HepG2 (cell line): Measurements from ENCODE around the gene PSEN2. TPM values are rescaled to one million over a fixed set of nuclear protein-coding genes. Genes with fewer than 3 reads are reported as not detected.

ENCODE experiments used
- ATF7-NPFF ChIP-seq: sonication (generic); formaldehyde crosslinking; IDR thresholded peaks from 2 replicates; pipeline ENCODE4 v1.8.1; 2023; ENCODE audit warnings: mild to moderate bottlenecking, low read depth, missing genetic modification reagents, moderate library complexity
- DNMT1 ChIP-seq: sonication (generic); formaldehyde crosslinking; IDR thresholded peaks from 2 replicates; pipeline ENCODE4 v1.5.1; 2020; ENCODE audit warnings: mild to moderate bottlenecking, missing genetic modification reagents
- FOXK1 ChIP-seq: sonication (generic); formaldehyde crosslinking; IDR thresholded peaks from 2 replicates; pipeline ENCODE4 v1.4.0; 2020; ENCODE audit warnings: low read depth, missing genetic modification reagents, borderline replicate concordance
- IKZF1 ChIP-seq: fragments of 450-650 bp; IDR thresholded peaks from 2 replicates; pipeline ENCODE4 v1.7.1; 2016
- MEIS2 ChIP-seq: sonication (generic); formaldehyde crosslinking; IDR thresholded peaks from 2 replicates; pipeline ENCODE4 v1.9.0; 2021; ENCODE audit warnings: mild to moderate bottlenecking, missing genetic modification reagents
- PHF8 ChIP-seq: sonication (generic); formaldehyde crosslinking; IDR thresholded peaks from 2 replicates; pipeline ENCODE4 v1.5.0; 2020; ENCODE audit warnings: missing genetic modification reagents
- RORA ChIP-seq: sonication (generic); formaldehyde crosslinking; IDR thresholded peaks from 2 replicates; pipeline ENCODE4 v1.5.0; 2020; ENCODE audit warnings: mild to moderate bottlenecking, missing genetic modification reagents, moderate library complexity
- SNAI1 ChIP-seq: sonication (generic); formaldehyde crosslinking; IDR thresholded peaks from 2 replicates; pipeline ENCODE4 v1.5.0; 2020; ENCODE audit warnings: mild to moderate bottlenecking, missing genetic modification reagents, borderline replicate concordance
- TAF15 ChIP-seq: fragments of 200-400 bp; formaldehyde crosslinking; IDR thresholded peaks from one replicate; pipeline ENCODE4 v1.6.1; 2018; ENCODE audit warnings: mild to moderate bottlenecking, low read depth, low read length; ENCODE audit not compliant: poor library complexity, severe bottlenecking
- ZBTB20 ChIP-seq: sonication (generic); formaldehyde crosslinking; IDR thresholded peaks from 2 replicates; pipeline ENCODE4 v1.8.1; 2023; ENCODE audit warnings: missing genetic modification reagents, low read depth, mild to moderate bottlenecking, borderline replicate concordance
- ZNF329 ChIP-seq: sonication (generic); formaldehyde crosslinking; IDR thresholded peaks from 2 replicates; pipeline ENCODE4 v1.9.0; 2021; ENCODE audit warnings: low read depth, mild to moderate bottlenecking, missing genetic modification reagents
- ZNF792 ChIP-seq: IDR thresholded peaks from 2 replicates; pipeline ENCODE4 v1.6.1; 2016
- ZSCAN29 ChIP-seq: sonication (generic); formaldehyde crosslinking; conservative IDR thresholded peaks from 2 replicates; pipeline ENCODE4 v1.4.0; 2020; ENCODE audit warnings: mild to moderate bottlenecking, missing genetic modification reagents
- polyA plus RNA-seq, 8 experiments: library from polyadenylated mRNA; depleted of rRNA in 3 of 8; stranded (reverse) in 7 of 8; unstranded in 1 of 8; fragments of >200 nt; fragmentation: Illumina TruSeq in 4 of 8; extraction: Trizol in 4 of 8; gene quantifications; 2 replicates each; pipeline versions ENCODE4 v1.2.1 to v1.2.3, GENCODE V29; 2011 to 2016; ENCODE audit warnings: low read depth in 4 of 8, missing spikeins in 1 of 8, mixed read lengths in 1 of 8; ENCODE audit not compliant: insufficient read depth in 1 of 8
- total RNA-seq, 5 experiments: library from RNA; depleted of rRNA; stranded (reverse); fragments of >200 nt; fragmentation: Illumina TruSeq; extraction: Trizol; gene quantifications; 2 replicates each; pipeline ENCODE4 v1.2.3, GENCODE V29; 2016; ENCODE audit warnings: low read depth in 1 of 5
- TF ChIP-seq, protein P1 (sequence below): IDR thresholded peaks from 2 replicates; pipeline ENCODE4 v1.6.1; 2016; ENCODE audit warnings: low read depth
- TF ChIP-seq, protein P2 (sequence below): sonication (generic); formaldehyde crosslinking; IDR thresholded peaks from 2 replicates; pipeline ENCODE4 v1.4.0; 2020; ENCODE audit warnings: missing genetic modification reagents
- TF ChIP-seq, protein P3 (sequence below): sonication (generic); formaldehyde crosslinking; IDR thresholded peaks from 2 replicates; pipeline ENCODE4 v1.4.0; 2020; ENCODE audit warnings: mild to moderate bottlenecking, missing genetic modification reagents
- TF ChIP-seq, protein P4 (sequence below): sonication (generic); formaldehyde crosslinking; IDR thresholded peaks from 2 replicates; pipeline ENCODE4 v1.8.1; 2023; ENCODE audit warnings: mild to moderate bottlenecking, missing genetic modification reagents

PSEN2 gene
- total and polyA plus RNA-seq, 2 of the 13 experiments (the other 11 are each of a cell fraction or from before 2014, with no cell fraction given) = 5.9 to 13.1 TPM

DNA sequence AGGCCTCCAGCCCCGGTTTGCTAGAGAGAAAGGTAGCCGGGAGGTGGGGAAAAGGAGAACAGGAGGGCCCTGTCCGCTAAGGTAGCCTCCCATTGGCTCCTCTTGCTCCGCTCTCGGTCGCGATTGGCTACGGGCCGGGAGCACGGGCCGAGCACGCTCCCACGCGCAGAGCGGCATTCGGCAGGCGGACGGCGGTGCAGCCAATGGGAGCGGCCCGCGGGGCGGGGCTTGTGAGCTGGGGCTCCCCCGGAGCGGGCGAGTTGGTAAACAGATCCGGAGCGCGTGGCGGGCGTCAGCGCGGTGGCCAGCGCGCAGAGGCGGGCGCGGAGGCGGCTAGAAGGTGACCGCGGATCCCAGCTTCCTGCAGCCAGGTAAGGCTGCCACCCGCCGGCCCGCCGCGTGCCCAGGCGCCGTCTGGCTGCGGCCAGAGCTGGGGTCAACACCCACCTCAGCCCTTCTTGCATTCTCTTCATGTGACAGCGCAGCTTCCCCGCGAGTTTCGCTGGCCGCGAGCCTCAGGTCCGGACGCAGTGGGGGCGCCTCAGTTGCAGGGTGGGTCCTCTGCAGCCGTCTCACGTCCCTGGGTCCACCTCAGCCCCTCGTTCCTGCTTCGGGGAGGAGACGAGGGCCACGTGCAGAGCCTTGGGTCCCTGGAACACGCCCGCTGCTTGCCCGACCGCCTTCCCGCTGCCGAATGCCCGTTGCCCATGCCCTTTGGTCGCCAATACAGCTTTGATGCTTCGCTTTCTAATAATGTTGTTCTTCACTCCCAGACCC lies 69.8 kb downstream of the PSEN2 start, which contains the start of gene COQ8A (continued):
- TF ChIP-seq ZNF329 (peak; percentile 77), ATF7-NPFF (CRISPR knock-in tag) (peak; percentile 61; the same call in 1 of the 2 replicates), DNMT1 (no peak), RORA (no peak), IKZF1 (no peak), ZNF792 (CRISPR knock-in tag) (no peak; the same call in 1 of the 2 replicates), ZSCAN29 (0 out of 2 replicates have a peak, but pooled peaks have one; percentile 18), SNAI1 (no peak), TAF15 (no peak), ZBTB20 (CRISPR knock-in tag) (no peak), PHF8 (CRISPR knock-in tag) (no peak), FOXK1 (CRISPR knock-in tag) (peak; percentile 92), MEIS2 (CRISPR knock-in tag) (no peak; the same call in 1 of the 2 replicates)
- TF ChIP-seq, protein P1, sequence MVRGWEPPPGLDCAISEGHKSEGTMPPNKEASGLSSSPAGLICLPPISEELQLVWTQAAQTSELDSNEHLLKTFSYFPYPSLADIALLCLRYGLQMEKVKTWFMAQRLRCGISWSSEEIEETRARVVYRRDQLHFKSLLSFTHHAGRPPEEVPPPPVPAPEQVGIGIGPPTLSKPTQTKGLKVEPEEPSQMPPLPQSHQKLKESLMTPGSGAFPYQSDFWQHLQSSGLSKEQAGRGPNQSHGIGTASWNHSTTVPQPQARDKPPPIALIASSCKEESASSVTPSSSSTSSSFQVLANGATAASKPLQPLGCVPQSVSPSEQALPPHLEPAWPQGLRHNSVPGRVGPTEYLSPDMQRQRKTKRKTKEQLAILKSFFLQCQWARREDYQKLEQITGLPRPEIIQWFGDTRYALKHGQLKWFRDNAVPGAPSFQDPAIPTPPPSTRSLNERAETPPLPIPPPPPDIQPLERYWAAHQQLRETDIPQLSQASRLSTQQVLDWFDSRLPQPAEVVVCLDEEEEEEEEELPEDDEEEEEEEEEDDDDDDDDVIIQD = peak; percentile 77
- TF ChIP-seq, protein P2, sequence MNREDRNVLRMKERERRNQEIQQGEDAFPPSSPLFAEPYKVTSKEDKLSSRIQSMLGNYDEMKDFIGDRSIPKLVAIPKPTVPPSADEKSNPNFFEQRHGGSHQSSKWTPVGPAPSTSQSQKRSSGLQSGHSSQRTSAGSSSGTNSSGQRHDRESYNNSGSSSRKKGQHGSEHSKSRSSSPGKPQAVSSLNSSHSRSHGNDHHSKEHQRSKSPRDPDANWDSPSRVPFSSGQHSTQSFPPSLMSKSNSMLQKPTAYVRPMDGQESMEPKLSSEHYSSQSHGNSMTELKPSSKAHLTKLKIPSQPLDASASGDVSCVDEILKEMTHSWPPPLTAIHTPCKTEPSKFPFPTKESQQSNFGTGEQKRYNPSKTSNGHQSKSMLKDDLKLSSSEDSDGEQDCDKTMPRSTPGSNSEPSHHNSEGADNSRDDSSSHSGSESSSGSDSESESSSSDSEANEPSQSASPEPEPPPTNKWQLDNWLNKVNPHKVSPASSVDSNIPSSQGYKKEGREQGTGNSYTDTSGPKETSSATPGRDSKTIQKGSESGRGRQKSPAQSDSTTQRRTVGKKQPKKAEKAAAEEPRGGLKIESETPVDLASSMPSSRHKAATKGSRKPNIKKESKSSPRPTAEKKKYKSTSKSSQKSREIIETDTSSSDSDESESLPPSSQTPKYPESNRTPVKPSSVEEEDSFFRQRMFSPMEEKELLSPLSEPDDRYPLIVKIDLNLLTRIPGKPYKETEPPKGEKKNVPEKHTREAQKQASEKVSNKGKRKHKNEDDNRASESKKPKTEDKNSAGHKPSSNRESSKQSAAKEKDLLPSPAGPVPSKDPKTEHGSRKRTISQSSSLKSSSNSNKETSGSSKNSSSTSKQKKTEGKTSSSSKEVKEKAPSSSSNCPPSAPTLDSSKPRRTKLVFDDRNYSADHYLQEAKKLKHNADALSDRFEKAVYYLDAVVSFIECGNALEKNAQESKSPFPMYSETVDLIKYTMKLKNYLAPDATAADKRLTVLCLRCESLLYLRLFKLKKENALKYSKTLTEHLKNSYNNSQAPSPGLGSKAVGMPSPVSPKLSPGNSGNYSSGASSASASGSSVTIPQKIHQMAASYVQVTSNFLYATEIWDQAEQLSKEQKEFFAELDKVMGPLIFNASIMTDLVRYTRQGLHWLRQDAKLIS (CRISPR knock-in tag) = 0 out of 2 replicates have a peak, but pooled peaks have one; percentile 18
- TF ChIP-seq, protein P3, sequence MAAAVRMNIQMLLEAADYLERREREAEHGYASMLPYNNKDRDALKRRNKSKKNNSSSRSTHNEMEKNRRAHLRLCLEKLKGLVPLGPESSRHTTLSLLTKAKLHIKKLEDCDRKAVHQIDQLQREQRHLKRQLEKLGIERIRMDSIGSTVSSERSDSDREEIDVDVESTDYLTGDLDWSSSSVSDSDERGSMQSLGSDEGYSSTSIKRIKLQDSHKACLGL = peak; percentile 76
- TF ChIP-seq, protein P4, sequence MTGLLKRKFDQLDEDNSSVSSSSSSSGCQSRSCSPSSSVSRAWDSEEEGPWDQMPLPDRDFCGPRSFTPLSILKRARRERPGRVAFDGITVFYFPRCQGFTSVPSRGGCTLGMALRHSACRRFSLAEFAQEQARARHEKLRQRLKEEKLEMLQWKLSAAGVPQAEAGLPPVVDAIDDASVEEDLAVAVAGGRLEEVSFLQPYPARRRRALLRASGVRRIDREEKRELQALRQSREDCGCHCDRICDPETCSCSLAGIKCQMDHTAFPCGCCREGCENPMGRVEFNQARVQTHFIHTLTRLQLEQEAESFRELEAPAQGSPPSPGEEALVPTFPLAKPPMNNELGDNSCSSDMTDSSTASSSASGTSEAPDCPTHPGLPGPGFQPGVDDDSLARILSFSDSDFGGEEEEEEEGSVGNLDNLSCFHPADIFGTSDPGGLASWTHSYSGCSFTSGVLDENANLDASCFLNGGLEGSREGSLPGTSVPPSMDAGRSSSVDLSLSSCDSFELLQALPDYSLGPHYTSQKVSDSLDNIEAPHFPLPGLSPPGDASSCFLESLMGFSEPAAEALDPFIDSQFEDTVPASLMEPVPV (CRISPR knock-in tag) = no peak
